ENCODE results near the gene SLC22A4.

GRCh38 chr5:132380047-132380446 is 85.9 kb downstream of the SLC22A4 start:
- TF ChIP-seq, protein P1, sequence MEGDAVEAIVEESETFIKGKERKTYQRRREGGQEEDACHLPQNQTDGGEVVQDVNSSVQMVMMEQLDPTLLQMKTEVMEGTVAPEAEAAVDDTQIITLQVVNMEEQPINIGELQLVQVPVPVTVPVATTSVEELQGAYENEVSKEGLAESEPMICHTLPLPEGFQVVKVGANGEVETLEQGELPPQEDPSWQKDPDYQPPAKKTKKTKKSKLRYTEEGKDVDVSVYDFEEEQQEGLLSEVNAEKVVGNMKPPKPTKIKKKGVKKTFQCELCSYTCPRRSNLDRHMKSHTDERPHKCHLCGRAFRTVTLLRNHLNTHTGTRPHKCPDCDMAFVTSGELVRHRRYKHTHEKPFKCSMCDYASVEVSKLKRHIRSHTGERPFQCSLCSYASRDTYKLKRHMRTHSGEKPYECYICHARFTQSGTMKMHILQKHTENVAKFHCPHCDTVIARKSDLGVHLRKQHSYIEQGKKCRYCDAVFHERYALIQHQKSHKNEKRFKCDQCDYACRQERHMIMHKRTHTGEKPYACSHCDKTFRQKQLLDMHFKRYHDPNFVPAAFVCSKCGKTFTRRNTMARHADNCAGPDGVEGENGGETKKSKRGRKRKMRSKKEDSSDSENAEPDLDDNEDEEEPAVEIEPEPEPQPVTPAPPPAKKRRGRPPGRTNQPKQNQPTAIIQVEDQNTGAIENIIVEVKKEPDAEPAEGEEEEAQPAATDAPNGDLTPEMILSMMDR (IDR thresholded peaks at IDR 0.05; ENCODE audit: low read depth, low read length, missing input control) = no peak
- TF ChIP-seq HNF4A (conservative IDR thresholded peaks at IDR 0.05) (no peak), SP1 (IDR thresholded peaks at IDR 0.05) (no peak), REST (IDR thresholded peaks at IDR 0.05) (no peak), HNF4G (IDR thresholded peaks at IDR 0.05) (no peak), TAF1 (conservative IDR thresholded peaks at IDR 0.05) (no peak)
